RKO (cell line): Measurements from ENCODE around the gene CLRN3.

ENCODE experiments used
- DNase-seq: peaks from one replicate; pipeline ENCODE4 v3.0.0-alpha.2; 2016; ENCODE audit warnings: low spot score

The CLRN3 gene

GRCh38 chr10:127848226-127848625 lies 44.5 kb downstream of the CLRN3 start:
- DNase-seq = no peak

GRCh38 chr10:127845756-127846155 lies 47.0 kb downstream of the CLRN3 start:
- DNase-seq = no peak

DNA sequence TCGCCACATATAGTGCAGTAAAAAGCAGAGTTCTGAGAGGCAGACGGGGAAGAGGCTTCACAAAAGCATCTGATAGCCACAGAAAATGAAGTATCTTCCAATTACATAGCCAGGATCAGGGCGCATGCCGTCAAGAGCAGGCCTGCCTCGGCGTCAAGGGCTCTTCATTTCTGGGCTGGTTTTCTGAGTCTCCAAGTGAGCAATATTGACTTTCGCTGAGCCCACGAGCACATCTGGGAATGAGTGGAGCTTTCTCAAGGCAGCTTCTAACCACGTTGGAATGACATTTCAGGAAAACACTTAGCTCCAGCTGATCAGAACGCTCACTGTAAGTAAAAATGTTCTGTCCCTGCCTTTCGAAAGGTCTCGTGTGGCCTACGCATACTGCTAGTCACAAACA lies 51.9 kb downstream of the CLRN3 start:
- no peak for DNase-seq

- no peak for DNase-seq
Observed at GRCh38 chr10:127836966-127837365, 55.8 kb downstream of the CLRN3 start.

DNA sequence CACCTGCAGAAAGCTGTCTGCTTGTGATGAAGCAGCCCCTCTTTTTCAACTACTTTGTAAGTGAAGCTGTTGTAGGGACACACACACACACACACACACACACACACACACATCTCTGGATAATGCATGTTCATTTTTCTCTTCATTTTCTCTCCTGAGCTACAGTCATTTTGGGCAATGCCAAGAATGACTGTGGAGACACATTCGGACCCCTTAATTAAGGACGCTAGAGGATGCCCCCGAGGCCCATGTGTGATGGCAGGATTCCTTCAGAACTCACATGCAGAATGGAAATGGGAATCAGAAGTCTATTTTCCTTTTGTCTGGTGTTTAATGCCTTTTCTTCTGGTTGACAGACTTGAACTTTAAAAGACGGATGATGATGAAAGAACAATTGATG lies 56.6 kb downstream of the CLRN3 start:
- DNase-seq = no peak

- no peak for DNase-seq
Observed at GRCh38 chr10:127834791-127835190, 58.0 kb downstream of the CLRN3 start.

DNA sequence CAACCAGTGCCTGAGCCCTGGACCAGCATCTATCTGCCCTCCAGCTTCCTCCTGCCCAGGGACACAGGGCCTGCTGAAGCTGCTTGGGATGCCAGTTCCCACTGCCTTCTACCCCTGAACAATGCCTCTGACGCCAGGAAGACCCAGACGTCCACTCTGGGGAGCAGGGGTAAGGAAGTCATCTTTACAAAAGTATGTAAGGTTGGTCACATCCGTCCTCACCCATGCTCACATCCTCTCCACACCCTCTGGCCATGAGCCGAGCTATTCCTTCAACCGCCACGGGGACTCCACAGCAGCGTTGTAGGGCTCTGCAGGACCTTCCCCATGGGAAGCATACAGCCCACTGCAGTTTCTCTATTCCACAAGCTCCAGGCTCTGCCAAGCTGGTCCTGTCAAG lies 58.5 kb downstream of the CLRN3 start:
- no peak for DNase-seq

GRCh38 chr10:127833804-127834203 lies 58.9 kb downstream of the CLRN3 start:
- DNase-seq = no peak

DNA sequence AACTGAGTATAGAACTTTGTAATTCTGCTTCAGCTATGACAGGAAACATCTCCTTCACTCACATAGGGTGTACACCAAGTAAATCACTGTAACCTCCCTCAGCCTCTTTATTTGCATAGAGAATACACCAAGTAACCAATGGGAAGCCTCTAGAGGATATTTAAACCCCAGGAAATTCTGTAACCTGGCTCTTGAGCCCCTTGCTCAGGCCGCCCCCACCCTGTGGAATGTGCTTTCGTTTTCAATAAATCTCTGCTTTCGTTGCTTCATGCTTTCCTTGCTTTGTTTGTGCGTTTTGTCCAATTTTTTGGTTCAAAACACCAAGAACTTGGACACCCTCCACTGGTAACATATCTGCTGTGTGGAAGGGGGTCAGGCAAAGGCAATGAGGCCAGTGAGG lies 60.2 kb downstream of the CLRN3 start:
- DNase-seq = no peak

DNA sequence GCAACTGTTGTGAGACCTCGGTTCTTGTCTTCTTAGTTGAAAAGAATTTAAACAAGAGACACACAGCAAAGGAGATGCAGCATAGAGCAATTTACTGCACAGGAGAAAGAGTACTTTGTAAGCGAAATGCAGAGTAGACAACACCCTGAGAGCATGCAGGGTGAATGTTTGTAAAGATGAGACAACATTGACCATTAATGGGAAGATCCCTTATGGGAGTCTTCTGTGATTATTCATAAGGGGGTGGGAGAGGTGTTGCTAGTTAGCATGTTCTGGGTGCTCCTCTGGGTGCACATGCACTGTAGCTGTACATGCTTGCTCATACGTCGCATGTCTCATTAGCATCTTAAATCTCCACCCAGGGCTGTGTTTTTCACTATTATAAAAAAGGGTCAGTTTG lies 62.3 kb downstream of the CLRN3 start:
- no peak for DNase-seq
